GM12878 (cell line): Measurements from ENCODE around the gene CTNNA2. TPM values are rescaled to one million over a fixed set of nuclear protein-coding genes. Genes with fewer than 3 reads are reported as not detected.

Source experiments
- ATAC-seq: fragments of 200-7000 bp; cut with Tn5 transposase; 3 replicates; pipeline ENCODE4 v1.9.1; 2020; ENCODE audit warnings: mild to moderate bottlenecking, moderate library complexity
- BruUV-seq: library from RNA; stranded (reverse); fragments of 400-500 nt; replicated peaks from 2 replicates; lab custom pipeline; 2021; lab: Mats Ljungman, UMichigan
- CTCF ChIA-PET: fragments of 300-600 bp; sonication (Branson Sonifier 250); formaldehyde crosslinking; extraction: SDS; loops from one replicate; lab custom pipeline; 2021; ENCODE audit warnings: inconsistent platforms; lab: Yijun Ruan, JAX
- POLR2A ChIA-PET: fragments of 350-600 bp; formaldehyde crosslinking; extraction: SDS; loops from one replicate; lab custom pipeline; 2021; ENCODE audit warnings: inconsistent platforms; lab: Charles Lee
- RAD21 ChIA-PET: fragments of 300-600 bp; sonication (Branson Sonifier 250); formaldehyde crosslinking; loops from one replicate; lab custom pipeline; 2023; ENCODE audit warnings: antibody characterized with exemption; ENCODE audit not compliant: unreplicated experiment; lab: Charles Lee
- SMC1A ChIA-PET: fragments of 300-600 bp; sonication (Branson Sonifier 250); formaldehyde crosslinking; loops from one replicate; lab custom pipeline; 2023; ENCODE audit not compliant: unreplicated experiment, uncharacterized antibody; lab: Charles Lee
- DNase-seq: peaks from one replicate; pipeline ENCODE4 v3.0.0-alpha.2; 2011; ENCODE audit warnings: low read depth, low spot score
- FAIRE-seq: peaks from 3 replicates; lab custom pipeline; 2011; peaks lifted over from hg19 to GRCh38; lab: Jason Lieb, UNC
- H2AFZ ChIP-seq: 2 replicates; pipeline ENCODE4 v1.6.0; 2011; ENCODE audit warnings: low read depth, low read length, control low read depth; ENCODE audit not compliant: control insufficient read depth
- H3K27ac ChIP-seq: 2 replicates; pipeline ENCODE4 v1.5.1; 2011; ENCODE audit warnings: control low read depth; ENCODE audit not compliant: control insufficient read depth, insufficient read depth
- H3K27me3 ChIP-seq, 2 experiments: replicated peaks in 1 of 2; 2 replicates each; pipeline versions ENCODE4 v1.6.0 to v1.6.1; 2011; ENCODE audit warnings: low read length in 1 of 2; ENCODE audit not compliant: control insufficient read depth in 2 of 2, insufficient read depth in 2 of 2
- H3K36me3 ChIP-seq, 2 experiments: 2 replicates each; pipeline ENCODE4 v1.5.1; 2011; ENCODE audit warnings: low read length in 1 of 2; ENCODE audit not compliant: control insufficient read depth in 2 of 2, insufficient read depth in 2 of 2
- H3K4me1 ChIP-seq: 2 replicates; pipeline ENCODE4 v1.6.1; 2011; ENCODE audit warnings: mild to moderate bottlenecking, low read length, moderate library complexity, mixed read lengths; ENCODE audit not compliant: control insufficient read depth, insufficient read depth
- H3K4me2 ChIP-seq: 2 replicates; pipeline ENCODE4 v1.6.0; 2011; ENCODE audit warnings: control low read depth; ENCODE audit not compliant: control insufficient read depth, insufficient read depth
- H3K4me3 ChIP-seq: fragments of 200-600 bp; sonication (generic); 2 replicates; pipeline ENCODE4 v1.5.1; 2016
- H3K79me2 ChIP-seq: 2 replicates; pipeline ENCODE4 v1.6.0; 2011; ENCODE audit warnings: low read length; ENCODE audit not compliant: control insufficient read depth, insufficient read depth
- H3K9ac ChIP-seq: 2 replicates; pipeline ENCODE4 v1.8.0; 2011; ENCODE audit warnings: low read length, control low read depth, mixed read lengths; ENCODE audit not compliant: control insufficient read depth, insufficient read depth
- H3K9me3 ChIP-seq: replicated peaks from 3 replicates; pipeline ENCODE4 v1.5.1; 2011; ENCODE audit warnings: mild to moderate bottlenecking, low read length; ENCODE audit not compliant: control insufficient read depth, insufficient read depth
- H4K20me1 ChIP-seq: 2 replicates; pipeline ENCODE4 v1.6.0; 2011; ENCODE audit not compliant: control insufficient read depth, insufficient read depth
- BMI1 ChIP-seq: fragments of 450-650 bp; IDR thresholded peaks from 2 replicates; pipeline ENCODE4 v1.6.1; 2016; ENCODE audit warnings: mild to moderate bottlenecking, moderate library complexity, borderline replicate concordance
- CEBPB ChIP-seq, 2 experiments: fragments of 150-350 bp in 1 of 2; IDR thresholded peaks; 2 replicates each; pipeline ENCODE4 v1.6.1; 2012 to 2014; ENCODE audit warnings: low read depth in 2 of 2, low read length in 2 of 2, borderline replicate concordance in 1 of 2, inconsistent platforms in 1 of 2
- DPF2 ChIP-seq: fragments of 450-650 bp; IDR thresholded peaks from 2 replicates; pipeline ENCODE4 v1.6.1; 2017; ENCODE audit warnings: mild to moderate bottlenecking
- IRF5 ChIP-seq: fragments of 450-650 bp; IDR thresholded peaks from 2 replicates; pipeline ENCODE4 v1.6.1; 2017; ENCODE audit warnings: borderline replicate concordance
- MXI1 ChIP-seq: fragments of 150-350 bp; IDR thresholded peaks from 2 replicates; pipeline ENCODE4 v1.6.1; 2011; ENCODE audit warnings: low read depth, mild to moderate bottlenecking, inconsistent platforms, low read length, improper control_type of control experiment
- PBX3 ChIP-seq: IDR thresholded peaks from 2 replicates; pipeline ENCODE4 v1.6.1; 2011; ENCODE audit warnings: mild to moderate bottlenecking, low read depth, low read length, moderate library complexity; ENCODE audit not compliant: insufficient replicate concordance
- PKNOX1 ChIP-seq: fragments of 450-650 bp; IDR thresholded peaks from 2 replicates; pipeline ENCODE4 v1.6.1; 2016; ENCODE audit warnings: mild to moderate bottlenecking
- WGBS: methylation state at CpG from one replicate; pipeline ENCODE4 v1.1.6; 2016; ENCODE audit warnings: low lambda C conversion rate; ENCODE audit not compliant: insufficient replicate concordance, insufficient coverage; ENCODE audit errors: missing lambda C conversion rate; 5-methylcytosine and 5-hydroxymethylcytosine counted together
- in situ Hi-C: fragments of 300-500 bp; cut with MboI; formaldehyde crosslinking; loops from 9 replicates; pipeline ENCODE4 v1.14.3; 2018; ENCODE audit warnings: mixed read lengths
- intact Hi-C: fragments of 100-400 bp; cut with micrococcal nuclease; formaldehyde crosslinking; loops from one replicate; pipeline ENCODE4 v1.14.2; 2022; ENCODE audit not compliant: unreplicated experiment
- polyA plus RNA-seq, 11 experiments: library from polyadenylated mRNA; depleted of rRNA in 4 of 11; unstranded in 6 of 11; stranded (reverse) in 5 of 11; fragments of >200 nt; fragmentation: Nextera tagmentation in 4 of 11; fragmentation: Illumina TruSeq in 1 of 11; extraction: Ambion mirVana in 4 of 11; extraction: Trizol in 1 of 11; gene quantifications; 1 replicate in 1 of 11; 2 replicates in 10 of 11; pipeline versions ENCODE4 v1.2.1 to v1.2.3, GENCODE V29; 2011 to 2016; ENCODE audit warnings: inconsistent platforms in 2 of 11, missing spikeins in 2 of 11, low read depth in 1 of 11
- total RNA-seq, 4 experiments: library from RNA; depleted of rRNA in 3 of 4; stranded (reverse); fragments of >200 nt in 3 of 4; fragmentation: Illumina TruSeq in 1 of 4; extraction: Trizol in 1 of 4; gene quantifications; 2 replicates each; pipeline versions ENCODE4 v1.2.1 to v1.2.3, GENCODE V29; 2013 to 2021

The CTNNA2 gene
- total and polyA plus RNA-seq, 10 of the 15 experiments (the other 5 are each of a cell fraction or from before 2014, with no cell fraction given), result 2.4 to 36.2 (median 6.6) TPM

- Histone ChIP-seq H3K79me2 (no peaks in the 10 kb centered on the region), H3K4me3 (no peak overlapping the region), H3K36me3 (no peaks in the 10 kb centered on the region), H3K9ac (no peak overlapping the region), H4K20me1 (no peaks in the 10 kb centered on the region), H3K27me3 (no peaks in the 10 kb centered on the region; a peak in 1 of 4 replicates), H3K9me3 (no peaks in the 10 kb centered on the region), H2AFZ (no peak overlapping the region), H3K27ac (no peak overlapping the region), H3K4me2 (no peak overlapping the region), H3K4me1 (no peaks in the 10 kb centered on the region)
- TF ChIP-seq CEBPB (IDR thresholded peaks at IDR 0.05; ENCODE audit: borderline replicate concordance in 1 of 2, low read depth in 2 of 2, low read length in 2 of 2) (no peak), PKNOX1 (no peak), MXI1 (no peak)
- POLR2A ChIA-PET, result no interaction called here
- CTCF ChIA-PET, result no interaction called here
- DNase-seq (no peak), ATAC-seq (no peak), FAIRE-seq (no peak)
- intact Hi-C loops (no loop called here), in situ Hi-C loops (no loop called here)
- 43% methylated on average over 5 of the region's 5 CpGs for WGBS
- RAD21 ChIA-PET, result no interaction called here
- no TSS peak for BruUV-seq
- SMC1A ChIA-PET, result no interaction called here
Observed at GRCh38 chr2:80122675-80123074, 609.8 kb downstream of the CTNNA2 start.

- intact Hi-C loops, result no loop called here
- 0% methylated on average over 2 of the region's 3 CpGs for WGBS
- no peak overlapping the region for H2AFZ ChIP-seq
- ATAC-seq, result no peak
- TF ChIP-seq PBX3 (no peak), BMI1 (no peak), DPF2 (no peak), IRF5 (no peak)
- TF ChIP-seq, all 136 proteins: peak for 0
- CTCF ChIA-PET, result no interaction called here
- Histone ChIP-seq H4K20me1 (no peaks in the 10 kb centered on the region), H3K9me3 (no peaks in the 10 kb centered on the region), H3K4me3 (no peak overlapping the region), H3K36me3 (no peaks in the 10 kb centered on the region), H3K4me1 (no peaks in the 10 kb centered on the region), H3K27ac (no peak overlapping the region), H3K27me3 (no peaks in the 10 kb centered on the region), H3K9ac (no peak overlapping the region), H3K4me2 (no peak overlapping the region), H3K79me2 (no peaks in the 10 kb centered on the region)
- DNase-seq (no peak), FAIRE-seq (no peak)
- POLR2A ChIA-PET, result no interaction called here
- in situ Hi-C loops, result no loop called here
- SMC1A ChIA-PET, result no interaction called here
- RAD21 ChIA-PET, result no interaction called here
- no TSS peak for BruUV-seq
Observed at GRCh38 chr2:80126596-80127189, 613.8 kb downstream of the CTNNA2 start.
